Hypothalamus (tissue), 51 donors: ENCODE measurements around the gene WSCD1.

Experiments used
- DNase-seq, 51 donors: peaks; one replicate each; lab custom pipeline; 2025; lab: John Stamatoyannopoulos, UW

WSCD1 gene

DNA sequence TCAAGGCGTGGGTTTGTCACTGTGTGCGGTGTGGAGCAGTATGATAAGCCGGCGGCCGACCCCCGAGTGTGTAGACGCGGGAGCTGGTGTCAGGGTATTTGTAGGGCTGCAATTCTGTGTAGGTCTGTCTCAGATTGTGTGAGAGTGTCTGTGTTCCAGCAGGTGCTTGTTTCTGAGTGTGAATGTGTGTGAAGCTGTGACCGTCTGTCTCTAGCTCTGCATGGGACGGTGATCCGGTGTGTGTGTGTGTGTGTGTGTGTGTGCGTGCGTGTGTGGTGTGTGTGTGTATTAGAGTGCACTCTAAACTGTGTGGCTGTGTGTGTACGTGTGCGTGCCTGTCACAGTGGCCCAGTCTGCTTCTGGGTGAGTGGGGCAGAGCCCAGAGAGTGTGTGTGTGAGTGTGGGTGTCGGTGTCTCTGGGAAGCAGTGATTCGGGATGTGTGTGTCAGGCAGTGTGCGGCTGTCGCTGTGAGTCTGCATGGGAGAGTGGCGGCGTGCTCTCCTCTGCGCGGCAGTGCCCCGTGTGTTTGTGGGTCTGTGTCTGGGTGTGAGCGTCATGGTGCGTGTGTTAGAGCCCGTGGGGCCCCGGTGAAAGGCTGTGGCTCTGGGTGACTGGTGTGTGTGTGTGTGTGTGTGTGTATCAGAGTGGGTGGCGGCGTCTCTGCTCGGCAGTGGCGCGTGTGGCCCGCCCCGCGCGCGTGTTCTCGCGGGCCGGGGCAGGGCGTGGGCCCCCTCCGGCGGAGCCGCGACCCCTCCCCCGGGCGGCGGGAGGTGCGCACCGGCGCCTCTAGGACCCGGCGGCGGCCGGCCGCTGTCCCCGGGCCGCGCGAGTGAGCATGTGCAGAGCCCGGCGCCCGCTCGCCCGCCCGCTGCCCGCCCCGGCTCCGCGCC lies at the start of gene WSCD1:
Gene WSCD1, plus strand, starts transcription at position 841 of the 891 bp plus-strand sequence. CDS start 10,280 bp downstream, outside the sequence.
- DNase-seq: peak in 33 of 51 donors; percentile 16 to 84 (median 54)

DNA sequence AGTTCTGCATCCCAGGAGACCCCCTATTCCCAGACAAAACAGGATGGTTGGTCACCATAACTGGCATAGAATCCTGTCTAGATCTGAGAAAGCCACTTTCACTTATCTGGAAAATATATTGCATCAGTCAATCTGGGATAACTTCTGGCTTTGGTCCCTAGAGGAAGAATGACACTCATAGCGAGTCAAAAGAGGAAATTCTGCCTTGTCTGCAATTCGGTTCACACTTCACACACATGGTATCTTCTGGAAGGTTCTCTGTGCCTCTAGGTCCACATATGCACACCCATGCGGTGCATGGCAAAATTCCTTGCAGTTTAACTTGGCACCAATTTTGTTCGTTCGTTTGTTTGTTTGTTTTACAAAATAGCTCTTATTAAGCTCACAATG lies 49.2 kb upstream of the WSCD1 start:
- DNase-seq: no peak

DNA sequence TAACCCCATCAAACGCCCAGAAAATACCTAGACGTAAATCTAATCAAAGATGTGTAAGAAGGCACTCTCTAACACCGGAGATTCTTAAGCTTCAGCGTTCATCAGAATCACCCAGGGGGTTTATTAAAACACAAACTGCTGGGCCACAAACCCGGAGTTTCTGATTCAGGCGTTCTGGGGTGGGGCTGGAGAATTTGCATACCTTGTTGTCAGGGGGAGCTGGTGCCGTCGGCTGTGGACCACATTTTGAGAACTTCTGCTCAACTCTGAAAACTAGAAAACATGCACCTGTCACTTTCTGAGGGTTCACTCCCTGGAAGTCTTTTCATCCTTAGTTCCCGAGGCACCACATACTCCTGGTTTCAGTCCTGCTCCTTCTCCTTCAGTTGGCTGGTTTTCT lies 48.6 kb upstream of the WSCD1 start:
- no peak for DNase-seq

DNA sequence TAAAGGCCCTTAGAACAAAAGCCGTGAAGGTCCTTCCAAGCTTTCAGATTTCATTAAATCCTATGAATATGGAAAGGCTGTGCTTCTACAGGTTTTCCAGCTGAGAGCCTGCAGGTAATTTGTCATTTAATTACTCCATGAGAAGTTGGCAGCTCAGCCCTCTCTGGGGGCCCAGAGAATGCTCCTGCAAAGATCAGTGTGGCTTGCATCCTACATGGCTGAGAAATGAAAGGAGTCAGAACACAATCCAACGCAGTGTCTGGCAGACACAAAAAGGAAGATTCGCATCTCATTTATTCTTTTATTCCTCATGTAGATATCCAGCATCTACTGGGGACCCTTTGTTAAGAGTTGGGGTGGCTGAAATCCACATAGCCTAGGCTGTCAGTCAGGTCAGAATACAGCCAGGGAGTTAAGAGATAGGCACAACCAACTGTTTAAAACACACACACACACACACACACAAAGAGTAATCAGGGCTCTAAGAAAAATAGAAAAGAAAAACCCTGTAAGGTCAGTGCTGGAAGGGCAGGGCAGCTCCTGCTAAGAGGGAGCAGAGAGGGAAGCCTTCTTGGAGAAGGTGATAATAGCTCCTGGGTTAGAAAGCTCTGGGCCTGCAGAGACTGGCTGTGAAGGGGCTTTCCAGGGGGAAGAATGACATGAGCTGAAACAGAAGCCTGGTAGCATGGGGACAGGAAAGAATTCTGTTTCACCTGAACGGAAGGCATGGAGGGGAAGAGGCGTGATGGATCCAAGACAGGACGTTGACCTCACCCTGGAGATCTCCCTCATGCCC lies 46.9 kb upstream of the WSCD1 start:
- no peak for DNase-seq

DNA sequence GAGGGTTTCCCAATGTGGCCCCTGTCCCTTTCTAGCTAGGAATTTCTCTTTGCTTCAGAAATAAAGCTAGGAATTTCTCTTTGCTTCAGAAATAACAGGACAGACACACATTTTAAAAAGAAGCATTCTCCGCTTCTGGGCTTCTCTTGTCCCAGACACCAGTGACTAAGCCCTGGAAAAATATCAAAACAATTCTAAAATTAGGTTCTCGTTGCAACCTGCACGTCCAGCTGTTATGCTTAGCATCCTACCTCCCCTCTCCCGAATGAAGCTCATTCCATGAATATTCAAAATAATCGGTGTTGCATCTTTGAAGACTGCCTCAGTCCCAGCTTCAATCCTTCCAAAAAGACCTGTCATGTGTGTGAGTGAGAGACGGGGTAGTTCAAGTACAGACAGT lies 45.6 kb upstream of the WSCD1 start:
- DNase-seq: no peak

DNA sequence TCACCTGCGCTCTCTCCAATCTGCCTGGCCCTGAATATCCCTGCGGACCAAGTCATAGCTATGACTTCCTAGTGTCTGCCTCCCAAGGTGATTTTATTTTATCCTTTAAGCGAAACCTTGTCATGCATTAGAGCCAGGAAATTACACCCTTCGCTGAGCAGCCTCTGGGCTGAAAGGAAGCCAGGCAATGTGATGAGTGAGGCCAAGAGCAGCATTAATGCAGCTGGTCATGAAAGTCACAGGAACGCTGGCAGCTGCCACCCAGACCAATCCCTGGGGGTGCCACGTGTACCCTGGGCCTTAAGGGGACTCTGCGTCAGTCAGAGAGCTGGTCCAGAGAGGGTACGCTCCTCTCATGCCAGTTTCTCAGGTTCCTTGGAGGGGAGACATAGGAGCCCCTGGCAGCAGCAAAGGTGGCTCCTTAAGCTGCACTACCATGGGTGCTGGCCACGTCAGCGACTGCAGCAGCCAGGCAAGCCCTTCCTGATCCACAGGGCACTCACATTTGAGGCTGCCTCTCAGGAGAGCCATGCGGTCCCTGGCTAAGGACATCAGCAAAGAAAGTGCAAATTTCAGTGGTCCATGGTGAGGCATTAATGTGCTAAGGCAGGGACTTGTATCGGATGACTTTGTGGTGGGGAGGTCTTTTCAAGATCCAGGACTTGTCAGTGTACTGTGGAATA lies 42.7 kb upstream of the WSCD1 start:
- no peak for DNase-seq

DNA sequence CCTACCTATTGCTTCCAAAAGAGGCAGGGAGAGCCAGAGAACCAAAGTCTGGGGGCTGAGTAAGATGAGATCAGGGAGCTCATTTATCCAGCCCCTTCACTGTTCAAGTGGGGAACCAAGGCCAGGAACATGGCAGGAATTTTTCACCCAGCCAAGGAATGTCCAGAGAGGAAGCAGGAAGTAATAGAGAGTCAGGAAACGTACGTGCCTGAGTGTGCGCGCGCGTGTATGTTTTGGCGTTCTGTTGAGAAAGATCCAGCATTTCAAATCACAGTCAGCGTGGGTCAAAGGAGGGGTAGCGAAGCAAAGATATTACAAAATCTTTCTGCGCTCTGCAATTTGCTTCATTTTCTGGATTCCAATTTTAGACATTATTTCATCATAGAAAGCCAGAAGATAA lies 41.9 kb upstream of the WSCD1 start:
- DNase-seq: no peak

DNA sequence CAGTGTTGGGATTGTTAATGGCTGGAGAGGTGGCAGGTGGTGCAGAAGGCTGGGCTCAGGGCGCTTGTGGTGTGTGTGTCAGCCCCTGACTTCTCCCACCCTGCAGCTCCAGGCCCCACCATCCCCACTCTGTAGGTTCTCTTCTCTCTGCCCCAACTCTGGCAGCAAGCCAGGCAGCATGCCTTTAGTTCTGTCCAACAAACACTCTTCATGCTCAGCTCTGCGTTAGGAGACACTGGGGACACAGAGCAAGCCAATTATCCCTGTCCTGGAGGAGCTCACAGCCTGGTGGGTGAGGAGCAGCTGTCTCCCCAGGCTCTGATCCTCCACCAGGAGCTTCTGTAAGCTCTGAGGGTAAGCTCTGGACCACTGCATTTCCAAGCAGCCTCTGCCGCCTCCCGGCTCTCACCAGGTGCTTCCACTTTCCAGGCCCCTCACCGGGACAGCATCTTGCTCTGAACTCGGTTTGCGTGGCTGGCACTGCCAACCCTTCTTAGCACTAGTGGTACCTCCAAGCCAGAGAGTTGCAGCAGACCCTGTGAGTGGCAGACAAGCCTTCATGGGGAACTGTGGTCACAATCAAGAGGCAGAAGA lies 34.3 kb upstream of the WSCD1 start:
- no peak for DNase-seq

DNA sequence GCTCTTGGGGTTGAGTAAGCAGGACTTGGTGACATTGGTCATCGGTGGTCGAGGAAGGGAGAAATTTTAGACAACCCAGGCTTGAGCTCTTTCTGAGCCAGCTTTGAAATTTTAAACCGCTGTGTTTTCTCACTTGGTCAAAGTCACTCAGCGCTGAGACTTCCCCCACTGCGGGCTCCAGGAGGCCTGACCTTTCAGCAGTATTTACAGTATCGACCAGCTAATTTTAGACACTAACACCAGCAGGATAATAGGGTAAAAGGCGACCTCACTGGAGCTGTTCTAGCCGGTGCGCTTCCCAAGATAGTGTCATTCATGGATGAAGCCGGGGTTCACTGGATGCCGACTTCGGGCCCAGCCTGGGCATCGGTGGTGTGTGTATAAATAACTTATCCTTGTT lies 29.7 kb upstream of the WSCD1 start:
- no peak for DNase-seq

DNA sequence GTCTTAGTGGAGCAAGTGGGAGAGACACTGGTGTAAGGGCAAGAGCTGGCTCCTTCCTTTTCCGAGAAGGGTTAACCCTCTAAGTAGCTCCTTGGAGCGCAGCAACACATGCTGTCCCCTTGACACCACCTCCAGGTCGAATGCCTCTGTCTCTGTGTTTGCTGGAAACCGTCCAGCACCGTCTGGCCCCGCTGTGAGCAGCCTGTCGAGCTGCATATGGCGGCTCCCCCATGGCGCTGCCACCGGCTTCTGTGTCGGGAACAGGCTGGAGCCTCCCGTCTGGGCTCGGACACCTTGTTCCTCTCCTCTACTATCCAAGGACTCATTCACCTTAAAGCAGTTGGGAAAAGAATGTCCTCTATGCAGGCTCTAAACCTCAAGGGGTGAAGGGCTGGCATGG lies 28.9 kb upstream of the WSCD1 start:
- DNase-seq: no peak

DNA sequence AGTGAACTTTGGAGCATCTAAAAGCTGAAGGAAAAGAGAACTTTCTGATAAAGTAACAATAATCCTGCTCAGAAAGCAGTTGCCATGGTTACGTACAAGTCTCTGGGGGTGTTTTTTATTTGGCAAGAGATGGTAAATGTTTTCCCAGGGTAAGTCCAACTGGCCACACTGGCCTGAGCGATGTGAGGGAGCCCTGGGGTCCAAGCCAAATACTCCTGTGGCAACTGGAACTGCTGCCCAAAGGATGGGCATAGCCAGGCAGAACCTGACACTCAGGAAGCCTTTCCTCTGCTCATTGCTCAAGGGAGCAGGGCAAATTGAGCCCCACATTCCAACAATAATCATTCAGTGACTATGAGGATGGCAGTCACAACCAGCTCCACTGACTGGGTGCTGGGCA lies 26.8 kb upstream of the WSCD1 start:
- no peak for DNase-seq

DNA sequence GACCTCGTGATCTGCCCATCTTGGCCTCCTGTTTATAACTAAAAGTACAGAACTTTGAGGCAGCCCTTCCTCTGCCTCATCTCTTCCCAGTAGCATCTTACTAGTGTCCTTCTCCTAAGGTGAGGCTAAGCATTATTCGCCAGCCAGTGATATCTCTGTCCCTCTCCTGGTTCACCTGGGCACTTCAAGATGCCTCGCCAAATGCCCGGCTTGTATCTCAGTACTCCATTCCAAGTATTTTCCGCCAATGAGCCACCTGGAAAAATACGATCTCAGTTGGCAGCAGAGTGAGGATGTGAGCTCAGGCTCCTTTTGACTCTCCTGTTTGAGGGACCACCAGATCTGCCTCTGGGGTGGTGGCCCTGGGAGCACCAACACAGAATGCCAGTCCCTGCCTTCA lies 25.9 kb upstream of the WSCD1 start:
- no peak for DNase-seq

DNA sequence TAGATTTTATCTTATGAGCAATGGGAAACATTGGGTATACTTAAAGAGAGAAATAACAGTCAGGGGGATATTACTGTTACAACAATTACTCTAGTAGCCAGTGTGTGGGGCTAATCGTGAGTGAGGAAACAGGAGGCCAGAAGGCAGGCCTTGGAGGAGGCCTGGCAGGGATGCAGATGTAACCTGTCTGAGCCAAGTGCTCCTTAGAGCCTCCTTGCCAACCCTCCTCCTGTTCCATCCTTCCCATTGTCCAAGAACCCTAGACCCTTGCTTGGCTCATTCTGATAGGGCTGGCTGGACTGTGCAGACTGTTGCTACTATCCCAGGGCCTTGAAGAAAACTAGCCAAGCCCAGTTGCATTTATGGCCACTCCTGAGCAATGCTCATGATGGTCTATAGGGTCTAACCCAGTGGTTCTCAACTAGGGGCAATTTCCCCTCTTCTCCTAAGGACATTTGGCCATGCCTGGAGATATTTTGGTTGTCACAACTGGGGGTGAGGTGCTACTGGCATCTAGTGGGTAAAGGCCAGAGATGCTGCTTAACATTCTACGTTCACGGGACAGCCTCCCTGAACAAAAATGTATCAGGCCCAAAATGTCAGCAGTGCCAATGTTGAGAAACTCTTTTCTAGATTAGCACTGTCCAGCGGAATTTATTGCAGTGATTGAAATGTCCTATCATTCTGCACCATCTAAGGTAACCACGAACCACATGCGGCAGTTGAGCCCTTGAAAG lies 24.4 kb upstream of the WSCD1 start:
- DNase-seq: peak in 2 of 51 donors; percentile 4 to 6

DNA sequence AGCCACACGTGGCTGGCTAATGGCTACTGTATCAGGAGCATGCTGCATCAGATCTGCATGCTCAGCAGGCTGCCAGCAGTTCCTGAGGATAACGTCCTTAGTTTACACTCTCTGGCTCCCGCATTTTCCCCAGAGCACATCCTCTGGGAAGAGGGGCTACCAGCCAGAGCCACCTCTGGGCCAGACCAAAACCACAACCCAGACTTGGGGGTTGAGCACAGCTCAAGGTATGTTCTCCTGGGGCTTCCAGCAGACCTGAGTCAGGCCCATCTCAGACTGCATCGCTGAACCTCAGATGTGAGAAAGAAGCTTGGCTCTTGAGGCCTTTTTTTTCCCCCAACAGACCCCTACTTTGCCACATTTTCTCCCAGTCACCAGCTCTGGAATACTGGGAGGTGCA lies 23.7 kb upstream of the WSCD1 start:
- DNase-seq: no peak

DNA sequence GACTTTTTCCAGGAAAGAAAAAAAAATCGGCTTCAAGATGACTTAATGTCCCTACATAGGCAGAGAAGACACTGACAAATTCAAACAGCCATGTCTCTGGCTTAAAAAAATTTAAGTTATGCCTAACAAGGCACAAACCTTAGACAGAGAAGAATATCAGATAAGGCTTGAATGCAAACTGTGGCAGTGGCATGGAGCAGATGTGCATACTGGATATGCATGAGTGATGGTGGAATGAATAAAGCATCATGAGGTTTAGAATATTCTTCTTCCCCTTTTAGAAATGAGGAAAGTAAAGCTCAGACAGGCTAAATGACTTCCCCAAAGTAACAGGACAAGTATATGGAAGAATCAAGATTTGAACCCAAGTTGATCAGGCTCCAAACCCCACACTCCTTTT lies 23.2 kb upstream of the WSCD1 start:
- no peak for DNase-seq

DNA sequence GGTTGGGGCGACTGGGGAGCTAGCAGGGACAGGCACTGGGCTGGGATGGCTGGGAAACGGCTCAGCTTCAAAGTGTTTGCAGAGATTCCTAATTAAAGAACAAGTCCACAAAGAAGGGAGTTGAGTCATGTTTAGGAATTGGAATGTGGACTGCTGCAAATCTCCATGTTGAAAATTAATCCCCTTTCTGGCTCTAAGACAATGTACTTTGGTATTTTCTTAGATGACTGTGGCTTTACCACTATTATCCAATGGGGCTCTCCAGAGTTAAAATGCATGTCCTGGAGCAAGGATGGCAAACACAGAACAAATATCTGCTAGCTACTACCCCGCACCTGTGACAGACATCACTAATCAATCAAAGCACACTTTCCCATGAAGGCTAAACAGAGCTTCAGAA lies 22.2 kb upstream of the WSCD1 start:
- no peak for DNase-seq

DNA sequence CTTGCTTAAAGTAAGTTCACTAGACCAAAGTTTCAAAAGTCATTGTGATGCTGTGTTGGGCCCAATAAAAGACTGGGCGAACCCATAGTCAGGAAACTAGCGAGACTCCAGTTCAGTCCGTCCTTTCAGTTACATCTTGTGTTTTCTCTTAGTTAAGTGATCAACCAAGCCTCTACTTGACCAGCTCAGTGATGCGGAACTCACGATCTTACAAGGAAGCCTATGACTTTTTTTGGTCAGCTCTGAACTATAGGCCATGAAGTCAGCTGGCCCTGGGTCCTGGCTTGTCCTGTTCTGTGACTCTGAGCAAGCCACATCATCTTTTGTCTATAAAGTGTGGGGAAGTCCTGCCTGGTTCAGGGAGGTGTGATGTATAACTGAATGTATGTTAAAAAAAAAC lies 21.7 kb upstream of the WSCD1 start:
- no peak for DNase-seq

DNA sequence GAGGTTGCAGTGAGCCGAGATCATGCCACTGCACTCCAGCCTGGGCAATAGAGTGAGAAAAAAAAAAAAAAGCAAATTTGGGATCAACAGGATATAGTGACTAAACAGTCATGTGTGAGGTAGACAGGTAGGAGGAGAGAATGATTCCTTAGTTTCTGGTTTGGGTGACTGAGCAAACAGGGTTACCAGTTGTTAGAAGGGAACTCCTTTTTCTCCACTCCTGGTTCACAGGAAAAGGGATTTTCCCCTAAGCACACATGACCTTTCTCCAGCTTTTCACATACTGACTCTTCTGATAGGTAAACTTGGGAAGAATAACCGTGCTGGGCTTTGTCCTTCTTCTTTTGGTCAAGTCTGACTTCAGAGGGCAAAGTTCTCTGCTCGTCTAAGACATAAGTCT lies 17.3 kb upstream of the WSCD1 start:
- DNase-seq: no peak

DNA sequence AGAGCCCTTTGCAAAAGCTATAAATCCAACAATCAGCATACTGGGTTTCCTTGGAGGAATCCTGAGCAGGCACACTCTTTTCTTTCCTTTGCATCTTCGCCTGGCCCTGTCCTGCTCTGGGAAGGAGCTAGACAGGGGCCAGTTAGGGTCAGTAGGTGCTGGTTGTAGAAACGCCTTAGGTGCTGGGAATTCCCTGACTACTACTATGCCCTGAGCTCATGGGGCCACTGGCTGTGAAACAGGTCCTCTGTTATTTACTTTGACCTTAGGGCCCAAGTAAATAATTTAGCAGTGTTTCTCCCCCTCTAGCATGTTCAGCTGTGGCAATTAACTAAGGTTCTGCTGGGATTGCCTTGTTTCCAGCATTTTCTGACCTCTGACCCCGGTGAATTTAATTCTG lies 15.8 kb upstream of the WSCD1 start:
- DNase-seq: no peak

DNA sequence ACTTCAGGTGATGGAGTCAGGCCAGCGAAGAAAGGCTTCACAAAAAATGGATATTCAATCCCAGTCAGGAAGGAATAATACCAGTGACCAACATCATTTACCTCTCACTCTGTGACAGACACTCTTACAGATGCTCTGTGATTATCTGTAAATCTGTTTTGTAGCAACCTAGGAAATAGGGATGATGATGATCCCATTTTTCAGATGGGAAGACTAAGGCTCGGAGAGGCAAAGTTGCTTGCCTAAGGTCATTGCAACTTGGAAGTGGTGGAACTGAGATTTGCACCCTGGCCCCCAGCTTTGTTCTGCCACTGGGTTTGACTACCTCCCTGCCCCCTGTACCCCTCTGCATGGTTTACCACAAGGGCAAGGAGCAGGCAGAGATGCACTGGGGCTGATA lies 14.1 kb upstream of the WSCD1 start:
- DNase-seq: no peak
